OCI-LY3 (cell line): ENCODE data around the gene GTF3A.

Experiments
- H2AFZ ChIP-seq: fragments of 200-600, 300-600 bp; shearing (Covaris generic); 2 replicates; pipeline ENCODE4 v1.6.0; 2014; ENCODE audit warnings: antibody characterized with exemption, low read depth, low read length
- H3K27ac ChIP-seq: fragments of 200-600, 300-600 bp; sonication (generic); 2 replicates; pipeline ENCODE4 v1.5.1; 2014; ENCODE audit warnings: mild to moderate bottlenecking, low read length, moderate library complexity, mixed read lengths
- H3K27me3 ChIP-seq: fragments of 200-600, 300-600 bp; sonication (generic); 2 replicates; pipeline ENCODE4 v1.6.1; 2014; ENCODE audit warnings: low read depth, low read length, mixed read lengths
- H3K36me3 ChIP-seq: fragments of 200-600, 300-600 bp; sonication (generic); replicated peaks from 2 replicates; pipeline ENCODE3; 2014; ENCODE audit warnings: low read depth, low read length, mixed read lengths
- H3K4me1 ChIP-seq: fragments of 300-600, 200-600 bp; sonication (generic); 2 replicates; pipeline ENCODE4 v1.6.1; 2014; ENCODE audit warnings: low read length, mixed read lengths
- H3K4me2 ChIP-seq: fragments of 200-600, 300-600 bp; sonication (generic); 2 replicates; pipeline ENCODE4 v1.6.1; 2014; ENCODE audit warnings: low read length, mixed read lengths
- H3K4me3 ChIP-seq: fragments of 300-600, 200-600 bp; sonication (generic); 2 replicates; pipeline ENCODE4 v1.5.1; 2014; ENCODE audit warnings: antibody characterized with exemption, mild to moderate bottlenecking, low read length, moderate library complexity
- H3K79me2 ChIP-seq: fragments of 300-600, 200-600 bp; shearing (Covaris generic); 2 replicates; pipeline ENCODE4 v1.6.1; 2014; ENCODE audit warnings: mild to moderate bottlenecking, low read length, mixed read lengths
- H3K9ac ChIP-seq: fragments of 300-600, 200-600 bp; shearing (Covaris generic); 2 replicates; pipeline ENCODE4 v1.6.0; 2014; ENCODE audit warnings: mild to moderate bottlenecking, low read length, moderate library complexity
- H3K9me3 ChIP-seq: fragments of 200-600, 300-600 bp; shearing (Covaris generic); 2 replicates; pipeline ENCODE4 v1.6.1; 2014; ENCODE audit warnings: low read length, mixed read lengths; ENCODE audit not compliant: insufficient read depth
- H4K20me1 ChIP-seq: fragments of 200-600, 300-600 bp; sonication (generic); 2 replicates; pipeline ENCODE4 v1.6.1; 2016; ENCODE audit warnings: low read length, mixed read lengths; ENCODE audit not compliant: insufficient read depth
- CTCF ChIP-seq: fragments of 200-600, 300-600 bp; sonication (generic); IDR thresholded peaks from 2 replicates; pipeline ENCODE4 v1.5.1; 2014; ENCODE audit warnings: antibody characterized with exemption, low read length, low read depth
- EZH2phosphoT487 ChIP-seq: fragments of 200-600 bp; shearing (Covaris generic); IDR thresholded peaks from 2 replicates; pipeline ENCODE4 v1.6.1; 2018; ENCODE audit warnings: antibody characterized with exemption, mixed run types, low read depth

The GTF3A gene

GRCh38 chr13:27440408-27440807 is 16.0 kb downstream of the GTF3A start:
- Histone ChIP-seq H2AFZ (no peak overlapping the region), H3K27me3 (no peaks in the 10 kb centered on the region), H3K4me3 (no peak overlapping the region), H3K9ac (peak overlapping the region; percentile 21; the same call in 1 of the 2 replicates), H3K4me1 (peaks cover 43% of the 10 kb centered on the region), H3K9me3 (no peaks in the 10 kb centered on the region), H3K36me3 (peaks cover 66% of the 10 kb centered on the region), H3K79me2 (peaks cover 29% of the 10 kb centered on the region), H4K20me1 (no peaks in the 10 kb centered on the region), H3K27ac (peak overlapping the region; percentile 70), H3K4me2 (peak overlapping the region; percentile 23)
- no peak for TF ChIP-seq CTCF
- TF ChIP-seq EZH2phosphoT487: no peak

- Histone ChIP-seq H3K9ac (no peak overlapping the region), H3K27ac (peak overlapping the region; percentile 70; the same call in 1 of the 2 replicates), H3K4me1 (peaks cover 56% of the 10 kb centered on the region), H3K27me3 (no peaks in the 10 kb centered on the region), H3K9me3 (no peaks in the 10 kb centered on the region), H2AFZ (no peak overlapping the region), H3K36me3 (peaks cover 55% of the 10 kb centered on the region), H3K4me3 (no peak overlapping the region), H3K79me2 (peaks cover 46% of the 10 kb centered on the region), H3K4me2 (no peak overlapping the region), H4K20me1 (no peaks in the 10 kb centered on the region)
- no peak for TF ChIP-seq CTCF
- no peak for TF ChIP-seq EZH2phosphoT487
Measured at GRCh38 chr13:27442071-27442647, 17.7 kb downstream of the GTF3A start.

GRCh38 chr13:27442797-27443196 is 18.4 kb downstream of the GTF3A start:
- H3K4me1 ChIP-seq: peaks cover 60% of the 10 kb centered on the region
- TF ChIP-seq EZH2phosphoT487 (no peak), CTCF (no peak)
- H3K9me3 ChIP-seq: no peaks in the 10 kb centered on the region
- H3K4me3 ChIP-seq: no peak overlapping the region
- peaks cover 53% of the 10 kb centered on the region for H3K79me2 ChIP-seq
- H3K27me3 ChIP-seq: no peaks in the 10 kb centered on the region
- H2AFZ ChIP-seq: no peak overlapping the region
- no peak overlapping the region for H3K4me2 ChIP-seq
- H4K20me1 ChIP-seq: no peaks in the 10 kb centered on the region
- peaks cover 49% of the 10 kb centered on the region for H3K36me3 ChIP-seq
- H3K27ac ChIP-seq: no peak overlapping the region
- no peak overlapping the region for H3K9ac ChIP-seq

- Histone ChIP-seq H3K27ac (peak overlapping the region; percentile 92), H3K79me2 (peaks cover 67% of the 10 kb centered on the region), H3K4me3 (peak overlapping the region; percentile 80), H4K20me1 (no peaks in the 10 kb centered on the region), H3K9ac (peak overlapping the region; percentile 95), H3K36me3 (peaks cover 28% of the 10 kb centered on the region), H3K27me3 (no peaks in the 10 kb centered on the region), H3K9me3 (no peaks in the 10 kb centered on the region), H2AFZ (no peak overlapping the region), H3K4me1 (peaks cover 39% of the 10 kb centered on the region), H3K4me2 (peak overlapping the region; percentile 95)
- TF ChIP-seq EZH2phosphoT487: no peak
- TF ChIP-seq CTCF: no peak
Measured at GRCh38 chr13:27446986-27447583, 22.7 kb downstream of the GTF3A start.
